Caco-2 (cell line): ENCODE measurements around the gene PDLIM7. TPM values are rescaled to one million over a fixed set of nuclear protein-coding genes. Genes with fewer than 3 reads are reported as not detected.

Source experiments
- BruUV-seq: library from RNA; stranded (reverse); fragments of 400-500 nt; replicated peaks from 2 replicates; lab custom pipeline; 2021; lab: Mats Ljungman, UMichigan
- CTCF ChIA-PET: fragments of 300-600 bp; sonication (Branson Sonifier 250); formaldehyde crosslinking; loops from one replicate; lab custom pipeline; 2022; ENCODE audit warnings: antibody characterized with exemption; lab: Charles Lee
- POLR2A ChIA-PET: fragments of 300-600 bp; sonication (Branson Sonifier 250); formaldehyde crosslinking; loops from one replicate; lab custom pipeline; 2022; ENCODE audit warnings: antibody characterized with exemption; lab: Charles Lee
- DNase-seq, 2 experiments: peaks; one replicate each; pipeline versions ENCODE4 v3.0.0 to v3.0.0-alpha.2; 2020 to 2022
- H3K27me3 ChIP-seq: replicated peaks from 2 replicates; pipeline ENCODE4 v1.6.0; 2011; ENCODE audit warnings: low read length; ENCODE audit not compliant: control insufficient read depth, insufficient read depth
- H3K36me3 ChIP-seq: 2 replicates; pipeline ENCODE4 v1.5.1; 2011; ENCODE audit warnings: low read length; ENCODE audit not compliant: control insufficient read depth, insufficient read depth
- H3K4me1 ChIP-seq: fragments of 250-450 bp; sonication (Bioruptor Pico); 2 replicates; pipeline ENCODE4 v1.5.1; 2020; ENCODE audit warnings: mild to moderate bottlenecking
- H3K4me3 ChIP-seq: 2 replicates; pipeline ENCODE4 v1.5.1; 2011; ENCODE audit warnings: low read depth, mild to moderate bottlenecking, control low read depth, low read length
- H3K9me3 ChIP-seq: fragments of 250-450 bp; sonication (Bioruptor Pico); 2 replicates; pipeline ENCODE4 v1.5.1; 2020; ENCODE audit warnings: mild to moderate bottlenecking, moderate library complexity
- H3K27ac Mint-ChIP-seq: one replicate; pipeline ENCODE4 v1.8.0; 2022; ENCODE audit warnings: mixed read lengths; ENCODE audit not compliant: unreplicated experiment
- H3K27me3 Mint-ChIP-seq: one replicate; pipeline ENCODE4 v1.8.0; 2022; ENCODE audit warnings: mixed read lengths; ENCODE audit not compliant: insufficient read depth, unreplicated experiment
- H3K36me3 Mint-ChIP-seq: one replicate; pipeline ENCODE4 v1.8.0; 2022; ENCODE audit warnings: mild to moderate bottlenecking, mixed read lengths; ENCODE audit not compliant: insufficient read depth, unreplicated experiment
- H3K4me1 Mint-ChIP-seq: one replicate; pipeline ENCODE4 v1.8.0; 2022; ENCODE audit warnings: low read depth, mixed read lengths; ENCODE audit not compliant: unreplicated experiment
- H3K4me3 Mint-ChIP-seq: one replicate; pipeline ENCODE4 v1.8.0; 2022; ENCODE audit warnings: mild to moderate bottlenecking, moderate library complexity, mixed read lengths; ENCODE audit not compliant: unreplicated experiment
- H3K9me3 Mint-ChIP-seq: one replicate; pipeline ENCODE4 v1.8.0; 2022; ENCODE audit warnings: mixed read lengths; ENCODE audit not compliant: unreplicated experiment
- CTCF ChIP-seq, 2 experiments: fragments of 200-600 bp in 1 of 2; IDR thresholded peaks; 1 replicate in 1 of 2; 2 replicates in 1 of 2; pipeline versions ENCODE4 v1.5.1 to v1.8.0; 2011 to 2022; ENCODE audit warnings: antibody characterized with exemption in 1 of 2, control low read depth in 1 of 2, inconsistent platforms in 1 of 2, low read depth in 1 of 2, low read length in 1 of 2, mild to moderate bottlenecking in 1 of 2, moderate library complexity in 1 of 2; ENCODE audit not compliant: insufficient read depth in 1 of 2, severe bottlenecking in 1 of 2, unreplicated experiment in 1 of 2
- intact Hi-C: fragments of 100-400 bp; cut with micrococcal nuclease; formaldehyde crosslinking; loops from one replicate; pipeline ENCODE4 v1.10.0; 2022; ENCODE audit not compliant: unreplicated experiment
- total RNA-seq: library from RNA; stranded (reverse); gene quantifications from 2 replicates; pipeline ENCODE4 v1.2.3, GENCODE V29; 2022

Gene PDLIM7
- total RNA-seq, 1 experiment from 2014 or later = 49.1 TPM

GRCh38 chr5:177475563-177476427 lies 21.6 kb downstream of the PDLIM7 start:
- intact Hi-C loops = no loop called here
- DNase-seq = no peak
- Histone ChIP-seq H3K9me3 (no peaks in the 10 kb centered on the region), H3K27me3 (no peaks in the 10 kb centered on the region), H3K4me1 (peaks cover 20% of the 10 kb centered on the region), H3K4me3 (no peak overlapping the region), H3K36me3 (no peaks in the 10 kb centered on the region; the same call in 1 of the 2 replicates)
- Mint-ChIP-seq H3K27ac (no peak overlapping the region), H3K4me1 (peaks cover 26% of the 10 kb centered on the region), H3K4me3 (peak overlapping the region; percentile 39), H3K9me3 (no peaks in the 10 kb centered on the region), H3K27me3 (no peaks in the 10 kb centered on the region), H3K36me3 (peaks cover 23% of the 10 kb centered on the region)
- no TSS peak for BruUV-seq
- POLR2A ChIA-PET = interaction anchor here (1.3 to 2.4 kb wide), 2 partner anchors 21 to 22 kb away, joined by 4 to 8 read pairs; partner anchors contain the start of gene PDLIM7
- CTCF ChIA-PET = no interaction called here
- no peak for TF ChIP-seq CTCF (IDR thresholded peaks at IDR 0.05; ENCODE audit: insufficient read depth in 1 of 2, low read depth in 1 of 2, low read length in 1 of 2, severe bottlenecking in 1 of 2, unreplicated experiment in 1 of 2)

- intact Hi-C loops = no loop called here
- H3K9me3 ChIP-seq = no peaks in the 10 kb centered on the region
- H3K9me3 Mint-ChIP-seq = no peaks in the 10 kb centered on the region
- TF ChIP-seq CTCF (IDR thresholded peaks at IDR 0.05; ENCODE audit: insufficient read depth in 1 of 2, low read depth in 1 of 2, low read length in 1 of 2, severe bottlenecking in 1 of 2, unreplicated experiment in 1 of 2) = no peak
- H3K27me3 ChIP-seq = no peaks in the 10 kb centered on the region
- no peaks in the 10 kb centered on the region for H3K27me3 Mint-ChIP-seq
- no peak overlapping the region for H3K4me3 ChIP-seq
- peak overlapping the region; percentile 74 for H3K4me3 Mint-ChIP-seq
- H3K4me1 ChIP-seq = peaks cover 27% of the 10 kb centered on the region
- DNase-seq = no peak
- BruUV-seq = no TSS peak
- H3K36me3 Mint-ChIP-seq = peaks cover 23% of the 10 kb centered on the region
- CTCF ChIA-PET = interaction anchor here (3.7 kb wide), 1 partner anchor 18 kb away, joined by 19 read pairs; no protein-coding TSS in a partner anchor
- peaks cover 1% of the 10 kb centered on the region; the same call in 1 of the 2 replicates for H3K36me3 ChIP-seq
- no peak overlapping the region for H3K27ac Mint-ChIP-seq
- H3K4me1 Mint-ChIP-seq = peaks cover 33% of the 10 kb centered on the region
- POLR2A ChIA-PET = interaction anchor here (1.3 kb wide), 1 partner anchor 23 kb away, joined by 4 read pairs; the partner anchor contains the start of gene PDLIM7
Observed at GRCh38 chr5:177474846-177475562, 22.4 kb downstream of the PDLIM7 start.

GRCh38 chr5:177474002-177474476 lies 23.4 kb downstream of the PDLIM7 start:
- Histone ChIP-seq H3K9me3 (no peaks in the 10 kb centered on the region), H3K4me3 (peak overlapping the region; percentile 86; the same call in 1 of the 2 replicates), H3K27me3 (no peaks in the 10 kb centered on the region), H3K4me1 (peaks cover 35% of the 10 kb centered on the region), H3K36me3 (peaks cover 1% of the 10 kb centered on the region; the same call in 1 of the 2 replicates)
- no peaks in the 10 kb centered on the region for H3K27me3 Mint-ChIP-seq
- DNase-seq = no peak
- ChIA-PET CTCF (interaction anchor here (1.0 to 3.7 kb wide), 3 partner anchors 17 to 69 kb away, joined by 3 to 19 read pairs (median 5); no protein-coding TSS in a partner anchor), POLR2A (interaction anchor here (1.3 kb wide), 1 partner anchor 24 kb away, joined by 4 read pairs; the partner anchor contains the start of gene PDLIM7)
- peaks cover 34% of the 10 kb centered on the region for H3K4me1 Mint-ChIP-seq
- no peak for TF ChIP-seq CTCF (IDR thresholded peaks at IDR 0.05; ENCODE audit: insufficient read depth in 1 of 2, low read depth in 1 of 2, low read length in 1 of 2, severe bottlenecking in 1 of 2, unreplicated experiment in 1 of 2)
- peak overlapping the region; percentile 11 for H3K27ac Mint-ChIP-seq
- intact Hi-C loops = no loop called here
- H3K36me3 Mint-ChIP-seq = peaks cover 23% of the 10 kb centered on the region
- H3K4me3 Mint-ChIP-seq = peak overlapping the region; percentile 74
- no TSS peak for BruUV-seq
- no peaks in the 10 kb centered on the region for H3K9me3 Mint-ChIP-seq
